ENCODE data around the gene CSF1. TPM values are rescaled to one million over a fixed set of nuclear protein-coding genes. Genes with fewer than 3 reads are reported as not detected.
"Not testable (repeated sequence)": the region's sequence is repeated elsewhere in the genome, so short reads cannot be mapped to it uniquely, and the experiment has no call there.

CSF1 gene
- polyA plus RNA-seq, 2 of the 4 experiments (the other 2 are of a cell fraction): 35.1 to 36.3 TPM

- TF ChIP-seq BHLHE40 (IDR thresholded peaks at IDR 0.05; ENCODE audit: low read depth, low read length) (no peak), MAX (IDR thresholded peaks at IDR 0.05) (no peak), ZSCAN20 (CRISPR knock-in tag; IDR thresholded peaks at IDR 0.05) (no peak), RFX5 (IDR thresholded peaks at IDR 0.05) (no peak)
These were observed 6.6 kb downstream of the CSF1 start (continued) for GRCh38 chr1:109917051-109917767.

GRCh38 chr1:109917768-109918606 is 7.3 kb downstream of the CSF1 start:
- ATAC-seq: peak; percentile 57 to 62; a peak in 3 of 6 replicates
- Histone ChIP-seq H3K9me3 (no peaks in the 10 kb centered on the region), H3K4me2 (0 out of 3 replicates have a peak overlapping the region, but pooled peaks have one; percentile 8), H3K4me3 (no peak overlapping the region), H3K4me1 (peaks cover 54% of the 10 kb centered on the region), H3K27ac (peak overlapping the region; percentile 17 to 50; a peak in 4 of 6 replicates)
- POLR2A ChIA-PET: no interaction called here
- FAIRE-seq: no peak
- no peak for TF ChIP-seq SREBF2 (IDR thresholded peaks at IDR 0.05)
- no peak for TF ChIP-seq CBX2 (IDR thresholded peaks at IDR 0.05; ENCODE audit: borderline replicate concordance, low read depth)
- TF ChIP-seq PBX3 (IDR thresholded peaks at IDR 0.05): no peak
- WGBS (ENCODE audit: missing lambda C conversion rate): 78% methylated on average over 6 of the region's 6 CpGs
- CTCF ChIA-PET: interaction anchor here (2.3 to 10.7 kb wide), 4 partner anchors 12 to 141 kb away, joined by 8 to 63 read pairs (median 21); partner anchors contain the start of gene AHCYL1
- DNase-seq (ENCODE audit: low read depth in 1 of 2, low spot score in 1 of 2): no peak

GRCh38 chr1:109918671-109919070 is 8.0 kb downstream of the CSF1 start:
- ChIA-PET POLR2A (no interaction called here), CTCF (interaction anchor here (2.3 to 10.7 kb wide), 4 partner anchors 12 to 142 kb away, joined by 8 to 63 read pairs (median 20); partner anchors contain the start of gene AHCYL1)
- no peak overlapping the region for H3K4me3 ChIP-seq
- peaks cover 47% of the 10 kb centered on the region for H3K4me1 ChIP-seq
- 93% methylated on average over 7 of the region's 7 CpGs for WGBS (ENCODE audit: missing lambda C conversion rate)
- no peak for FAIRE-seq
- DNase-seq (ENCODE audit: low read depth in 1 of 2, low spot score in 1 of 2): no peak
- H3K9me3 ChIP-seq: no peaks in the 10 kb centered on the region
- TF ChIP-seq RNF2 (IDR thresholded peaks at IDR 0.05; ENCODE audit: borderline replicate concordance, low read depth) (no peak), HEYL (CRISPR knock-in tag; IDR thresholded peaks at IDR 0.05) (no peak), KDM1A (IDR thresholded peaks at IDR 0.05; ENCODE audit: low read depth) (no peak), PHF8 (IDR thresholded peaks at IDR 0.05; ENCODE audit: borderline replicate concordance, low read depth) (no peak), TFCP2L1 (CRISPR knock-in tag; IDR thresholded peaks at IDR 0.05) (no peak), TP53 (CRISPR knock-in tag; IDR thresholded peaks at IDR 0.05) (no peak), NR3C1 (IDR thresholded peaks at IDR 0.05) (no peak), POLR2A (IDR thresholded peaks at IDR 0.05; ENCODE audit: low read length) (no peak), MAFK (IDR thresholded peaks at IDR 0.05; ENCODE audit: partially characterized antibody) (no peak), RCOR1 (IDR thresholded peaks at IDR 0.05; ENCODE audit: low read depth, low read length) (no peak), FOSB (CRISPR knock-in tag; IDR thresholded peaks at IDR 0.05) (no peak), NFE2L2 (conservative IDR thresholded peaks at IDR 0.05; ENCODE audit: low read length) (no peak)
- no peak overlapping the region for H3K4me2 ChIP-seq
- peak overlapping the region; percentile 5 to 8; a peak in 3 of 6 replicates for H3K27ac ChIP-seq
- ATAC-seq: no peak

- Histone ChIP-seq H3K9me3 (no peaks in the 10 kb centered on the region), H3K4me3 (no peak overlapping the region), H3K4me1 (peaks cover 41% of the 10 kb centered on the region), H3K4me2 (no peak overlapping the region), H3K27ac (peak overlapping the region; percentile 8 to 24; a peak in 3 of 6 replicates)
- TF ChIP-seq GATA3 (IDR thresholded peaks at IDR 0.05; ENCODE audit: borderline replicate concordance): no peak
- TF ChIP-seq CEBPB (IDR thresholded peaks at IDR 0.05): peak; percentile 23 to 70; a peak in 3 of 4 replicates
- WGBS (ENCODE audit: missing lambda C conversion rate): 87% methylated on average over 6 of the region's 6 CpGs
- ChIA-PET POLR2A (no interaction called here), CTCF (interaction anchor here (2.3 to 10.7 kb wide), 4 partner anchors 11 to 143 kb away, joined by 8 to 63 read pairs (median 20); partner anchors contain the start of gene AHCYL1)
- DNase-seq (ENCODE audit: low read depth in 1 of 2, low spot score in 1 of 2): no peak
- no peak for ATAC-seq
- FAIRE-seq: no peak
These were observed 8.7 kb downstream of the CSF1 start for GRCh38 chr1:109919303-109919702.

- H3K4me3 ChIP-seq; FAIRE-seq; H3K9me3 ChIP-seq; ATAC-seq; DNase-seq (ENCODE audit: low read depth in 1 of 2, low spot score in 1 of 2); H3K4me2 ChIP-seq: not testable (repeated sequence)
- CTCF ChIA-PET: interaction anchor here (0.6 to 10.7 kb wide), 7 partner anchors 10 to 144 kb away, joined by 3 to 63 read pairs (median 4); partner anchors contain the start of gene AHCYL1
- POLR2A ChIA-PET: interaction anchor here (0.9 kb wide), 1 partner anchor 64 kb away, joined by 3 read pairs; the partner anchor contains the start of gene AHCYL1
- peaks cover 32% of the 10 kb centered on the region for H3K4me1 ChIP-seq
- H3K27ac ChIP-seq: peak overlapping the region in 1 of 2 experiments; percentile 43; a peak in 2 of 6 replicates
- WGBS (ENCODE audit: missing lambda C conversion rate): 97% methylated on average over 10 of the region's 10 CpGs
These were observed 9.7 kb downstream of the CSF1 start for GRCh38 chr1:109920391-109920790.

All from A549 (cell line).